HK-2 (cell line): ENCODE measurements around the gene PSORS1C1.
"Not testable (repeated sequence)": the region's sequence is repeated elsewhere in the genome, so short reads cannot be mapped to it uniquely, and the experiment has no call there.

Source experiments
- DNase-seq: peaks from one replicate; pipeline ENCODE4 v3.0.0-alpha.2; 2018; ENCODE audit not compliant: unreplicated experiment

Gene PSORS1C1

DNA sequence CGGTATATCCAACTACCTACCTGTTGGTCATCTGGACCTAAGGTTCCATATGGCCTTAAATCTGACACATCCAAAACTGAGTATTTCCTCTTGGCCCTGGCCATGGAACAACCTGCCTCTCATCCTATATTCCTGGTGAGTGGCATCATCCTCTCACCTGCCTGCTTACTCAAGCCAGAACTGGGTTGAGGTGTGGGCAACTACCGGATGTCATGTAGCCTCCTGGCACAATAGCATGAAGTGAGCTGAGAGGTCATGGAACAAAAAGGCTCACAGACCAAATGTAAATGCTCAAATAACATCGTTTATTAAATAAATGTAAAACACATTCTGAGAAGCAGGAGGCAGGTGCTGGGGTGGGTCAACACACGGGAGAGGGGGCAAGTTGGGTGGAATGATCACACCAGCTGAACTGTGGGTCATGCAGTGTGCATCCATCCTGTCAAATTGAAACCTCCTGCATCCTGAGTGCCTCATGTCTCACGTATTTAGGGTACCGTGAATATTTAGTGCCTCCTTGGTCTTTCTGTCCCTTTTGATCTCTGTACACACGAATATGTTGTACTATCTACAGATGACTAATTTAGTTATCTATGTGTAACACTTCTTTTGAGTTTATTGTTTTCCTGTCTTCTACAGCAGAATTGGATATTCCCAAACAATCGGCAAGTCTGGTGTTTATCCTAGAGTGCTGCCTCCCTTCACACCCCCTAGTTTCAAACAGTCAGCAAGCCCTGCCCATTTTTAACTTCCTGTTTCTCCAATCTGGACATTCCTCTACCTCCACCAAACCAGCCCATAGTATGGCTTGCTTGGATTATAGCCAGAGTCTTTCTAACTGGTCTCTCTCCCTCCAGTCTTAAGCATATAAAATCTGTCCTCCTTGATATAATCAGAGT is 63.8 kb downstream of the PSORS1C1 start:
- DNase-seq, result no peak

- no peak for DNase-seq
Observed at GRCh38 chr6:31179042-31179386, 64.4 kb downstream of the PSORS1C1 start.

DNA sequence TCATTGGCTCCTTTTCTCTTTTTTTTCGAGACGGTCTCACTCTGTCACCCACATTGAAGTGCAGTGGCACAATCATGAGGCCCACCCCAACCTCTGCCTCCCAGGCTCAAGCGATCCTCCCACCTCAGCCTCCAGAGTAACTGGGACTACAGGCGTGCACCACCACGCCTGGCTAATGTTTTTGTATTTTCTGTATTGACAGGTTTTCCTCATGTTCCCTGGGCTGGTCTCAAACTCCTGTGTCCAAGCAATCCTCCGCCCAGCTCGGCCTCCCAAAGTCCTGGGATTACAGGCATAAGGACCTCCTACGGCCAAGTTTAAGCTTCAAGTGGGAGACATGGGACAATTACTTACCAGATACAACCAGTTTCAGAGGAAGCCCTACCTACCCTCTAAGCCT is 65.3 kb downstream of the PSORS1C1 start:
- DNase-seq, result no peak

GRCh38 chr6:31180500-31180899 is 65.9 kb downstream of the PSORS1C1 start:
- DNase-seq, result no peak

- not testable (repeated sequence) for DNase-seq
Observed at GRCh38 chr6:31183287-31183686, 68.7 kb downstream of the PSORS1C1 start.

DNA sequence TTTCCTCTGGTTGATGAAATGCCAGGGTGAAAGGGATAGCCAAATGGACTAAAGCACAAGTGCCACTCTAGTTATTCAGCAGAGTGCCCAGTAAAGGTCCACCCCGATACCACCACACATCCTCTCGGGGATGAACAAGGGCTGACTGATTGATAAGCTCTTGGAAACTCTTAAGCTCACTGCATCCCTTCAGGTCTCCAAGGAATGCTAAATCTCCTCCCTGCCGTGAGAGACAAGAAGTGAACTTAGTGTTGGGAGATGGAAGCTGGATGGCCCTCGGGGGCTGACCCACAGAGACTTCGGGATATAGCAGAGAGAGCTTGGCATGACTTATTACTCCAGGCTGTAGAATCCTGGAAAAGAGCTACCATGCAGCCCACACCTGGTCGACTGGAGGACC is 69.3 kb downstream of the PSORS1C1 start:
- DNase-seq, result not testable (repeated sequence)

- not testable (repeated sequence) for DNase-seq
Observed at GRCh38 chr6:31185695-31186051, 71.1 kb downstream of the PSORS1C1 start.

- peak; percentile 92 for DNase-seq
Observed at GRCh38 chr6:31186052-31186734, 71.6 kb downstream of the PSORS1C1 start.

DNA sequence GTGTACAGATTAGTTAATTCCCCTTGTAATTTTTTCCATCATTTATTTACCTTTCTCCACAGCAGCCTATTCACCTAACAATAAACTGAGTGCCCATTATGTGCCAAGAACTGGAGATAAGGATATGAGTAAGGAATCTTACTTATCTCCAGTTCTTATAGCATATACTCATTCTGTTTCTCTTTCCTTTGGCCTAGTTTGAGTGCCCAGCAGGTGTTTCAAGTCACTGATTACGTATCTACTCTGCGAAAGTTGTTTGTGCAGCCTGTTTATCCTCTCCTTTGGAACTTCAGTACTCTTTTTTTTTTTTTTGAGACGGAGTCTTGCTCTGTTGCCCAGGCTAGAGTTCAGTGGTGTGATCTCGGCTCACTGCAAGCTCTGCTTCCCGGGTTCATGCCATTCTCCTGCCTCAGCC is 73.2 kb downstream of the PSORS1C1 start:
- DNase-seq, result no peak

- DNase-seq, result not testable (repeated sequence)
Observed at GRCh38 chr6:31189223-31189622, 74.6 kb downstream of the PSORS1C1 start.
